Activated T-helper 2 cell treated with anti-CD3 and anti-CD28 coated beads, Interferon-gamma antibody, Interleukin-2, Interleukin-4, amounts not matched to agents 10 μg/mL and 5 μg/mL and 100 μg/mL, durations not matched to agents 14 hours and 24 hours and 36 hours (primary cell): ENCODE results near the gene RFC2. TPM values are rescaled to one million over a fixed set of nuclear protein-coding genes. Genes with fewer than 3 reads are reported as not detected.

Experiments
- DNase-seq: peaks from one replicate; pipeline ENCODE4 v3.0.0; 2021; ENCODE audit warnings: low spot score
- H3K27ac Mint-ChIP-seq: one replicate; pipeline ENCODE4 v1.8.0; 2021; ENCODE audit warnings: mixed read lengths
- H3K27me3 Mint-ChIP-seq: one replicate; pipeline ENCODE4 v1.8.0; 2021; ENCODE audit warnings: low read depth, mixed read lengths
- H3K36me3 Mint-ChIP-seq: one replicate; pipeline ENCODE4 v1.8.0; 2021; ENCODE audit warnings: low read depth, mixed read lengths
- H3K4me1 Mint-ChIP-seq: one replicate; pipeline ENCODE4 v1.8.0; 2021; ENCODE audit warnings: low read depth, mixed read lengths
- H3K4me3 Mint-ChIP-seq: one replicate; pipeline ENCODE4 v1.8.0; 2021; ENCODE audit warnings: low read depth, mild to moderate bottlenecking, moderate library complexity, mixed read lengths
- H3K9me3 Mint-ChIP-seq: one replicate; pipeline ENCODE4 v1.8.0; 2021; ENCODE audit warnings: mixed read lengths
- intact Hi-C: fragments of 100-400 bp; cut with micrococcal nuclease; formaldehyde crosslinking; loops from one replicate; pipeline ENCODE4 v1.15.1; 2023
- total RNA-seq: library from RNA; stranded (reverse); gene quantifications from 2 replicates; pipeline ENCODE4 v1.2.3, GENCODE V29; 2022

Gene RFC2
- total RNA-seq, 1 donor from 2014 or later = 85.2 TPM

DNA sequence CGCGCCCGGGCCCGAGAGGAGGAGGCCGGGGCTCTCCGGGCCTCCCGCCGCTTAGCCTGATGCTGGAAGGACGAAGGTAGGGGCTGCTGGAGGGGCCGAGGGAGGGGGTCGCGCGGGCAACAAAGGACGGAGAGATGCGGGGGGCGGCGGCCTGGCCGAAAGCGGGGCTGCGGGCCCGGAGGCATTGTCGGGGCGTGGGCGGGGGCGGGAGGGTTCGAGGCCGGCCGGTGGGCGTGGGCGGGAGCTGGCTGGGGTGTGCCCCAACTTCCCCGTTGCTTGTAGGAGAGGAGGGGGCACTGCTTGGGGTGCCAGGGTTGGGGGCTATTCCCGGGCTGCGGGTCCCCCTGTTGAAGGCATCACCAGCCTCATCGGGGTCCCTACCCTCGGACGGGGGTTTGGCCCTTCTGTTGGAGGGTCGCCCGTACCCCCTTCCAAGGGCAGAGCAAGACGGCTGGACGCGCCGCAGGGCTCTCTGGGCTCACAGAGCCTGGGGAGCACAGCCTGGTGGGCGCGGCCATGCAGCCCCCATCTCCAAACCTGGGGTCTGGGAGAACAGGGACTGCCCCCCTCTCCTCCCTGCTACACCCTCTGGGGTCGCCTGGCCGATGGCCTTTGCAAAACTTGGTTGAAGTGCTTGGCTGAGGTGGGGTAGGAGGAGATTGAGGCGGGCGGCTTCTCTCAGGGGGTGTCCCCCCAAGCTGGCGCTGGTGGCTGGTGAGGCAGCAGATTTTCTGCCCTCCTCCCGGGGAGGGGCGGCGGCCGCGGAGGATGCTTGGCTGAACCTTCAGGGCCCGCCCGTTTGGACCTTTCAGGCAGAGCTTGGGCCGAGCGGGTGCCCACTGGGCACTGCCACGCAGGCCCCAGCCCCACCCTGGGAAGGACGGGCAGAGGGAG is 35.7 kb upstream of the RFC2 start:
- intact Hi-C loops = loop anchor here (1.0 kb wide), 1 partner anchor 20 kb away; no protein-coding TSS in a partner anchor
- no peak overlapping the region for H3K27ac Mint-ChIP-seq

DNA sequence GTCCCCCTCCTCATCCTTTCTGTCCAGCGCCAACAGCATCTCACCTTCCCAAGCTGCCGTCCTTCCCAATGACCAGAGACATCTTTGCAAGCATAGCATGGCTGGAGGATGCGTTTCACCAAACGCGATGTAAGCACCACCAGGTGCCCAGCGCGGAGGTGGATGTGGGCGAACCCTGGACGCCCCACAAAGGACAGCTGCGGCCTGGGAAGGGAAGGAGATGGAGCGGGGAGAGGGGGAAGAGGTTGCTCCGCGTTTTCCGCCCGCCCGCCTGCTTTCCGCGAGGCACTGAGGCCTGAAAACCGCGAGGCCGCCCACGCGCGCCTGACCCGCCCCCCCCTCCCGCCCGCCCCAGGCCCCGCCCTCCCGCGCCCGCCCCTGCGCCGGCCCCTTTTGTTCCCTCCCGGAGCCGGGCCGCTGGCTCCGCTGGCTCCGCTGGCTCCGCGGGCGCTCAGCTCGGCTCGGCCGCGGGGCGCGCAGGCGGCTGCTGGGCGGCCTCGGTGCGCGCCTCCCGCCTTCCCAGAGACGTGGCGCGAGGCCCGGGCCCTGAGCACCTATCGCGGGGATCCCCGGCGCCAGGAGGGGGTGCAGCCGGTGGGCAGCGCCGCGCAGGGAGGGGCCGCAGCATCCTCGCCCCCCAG is 34.9 kb upstream of the RFC2 start, which contains the start of gene CLIP2:
CLIP2 (plus strand) TSS at position 390 of the 641 bp plus-strand sequence. CDS start 28,140 bp downstream, outside the sequence.
- Mint-ChIP-seq H3K9me3 (no peaks in the 10 kb centered on the region), H3K27me3 (peaks cover 37% of the 10 kb centered on the region), H3K27ac (no peak within 1 kb of the TSS), H3K4me1 (peaks cover 15% of the 10 kb centered on the region), H3K36me3 (no peaks in the 10 kb centered on the region), H3K4me3 (peak within 1 kb of the TSS; percentile 81)
- intact Hi-C loops = loop anchor here (1.0 kb wide), 1 partner anchor 19 kb away; no protein-coding TSS in a partner anchor
- peak; percentile 58 for DNase-seq

More for the DNA sequence above, 35.7 kb upstream of the RFC2 start:
- Mint-ChIP-seq H3K4me1 (peaks cover 15% of the 10 kb centered on the region), H3K4me3 (peak overlapping the region; percentile 33), H3K36me3 (no peaks in the 10 kb centered on the region), H3K9me3 (no peaks in the 10 kb centered on the region), H3K27me3 (peaks cover 36% of the 10 kb centered on the region)
- DNase-seq = no peak

DNA sequence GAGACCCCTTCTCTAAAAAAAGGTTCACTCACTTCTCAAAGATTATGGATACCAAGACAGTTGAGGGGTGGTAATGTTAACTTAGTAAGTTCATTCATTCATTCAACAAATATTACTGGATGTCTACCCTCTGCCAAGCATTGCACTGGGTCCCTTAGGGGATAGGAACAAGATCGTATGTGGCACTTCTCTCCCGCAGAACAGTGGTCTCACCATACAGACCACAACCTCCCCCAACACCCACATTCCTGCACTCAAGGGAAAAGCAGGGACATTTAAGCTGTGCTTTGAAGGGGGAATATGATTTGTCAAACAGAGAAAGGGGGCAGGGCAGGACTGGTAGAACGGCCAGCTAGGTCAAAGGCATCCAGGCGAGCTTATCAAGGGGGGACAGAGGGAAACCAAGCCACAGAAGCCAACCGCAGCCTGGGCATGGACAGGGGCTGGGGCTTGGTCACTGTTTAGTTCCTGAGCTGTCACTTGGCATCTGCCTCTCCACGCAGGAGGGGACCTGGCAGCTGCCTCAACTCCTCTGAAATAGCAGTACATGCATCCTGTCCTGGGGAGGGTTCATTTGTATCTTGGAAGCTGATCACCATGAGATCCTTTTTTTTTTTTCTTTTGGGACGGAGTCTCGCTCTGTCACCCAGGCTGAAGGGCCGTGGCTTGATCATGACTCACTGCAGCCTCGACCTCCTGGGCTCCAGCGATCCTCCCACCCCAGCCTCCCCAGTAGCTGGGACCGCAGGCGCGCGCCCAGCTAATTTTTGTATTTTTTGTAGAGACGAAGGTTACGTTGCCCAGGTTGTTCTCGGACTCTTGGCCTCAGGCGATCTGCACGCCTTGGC is 34.1 kb upstream of the RFC2 start:
- intact Hi-C loops = no loop called here
- Mint-ChIP-seq H3K4me3 (peak overlapping the region; percentile 81), H3K36me3 (no peaks in the 10 kb centered on the region), H3K27me3 (peaks cover 34% of the 10 kb centered on the region), H3K27ac (no peak overlapping the region), H3K4me1 (peaks cover 12% of the 10 kb centered on the region), H3K9me3 (no peaks in the 10 kb centered on the region)
- no peak for DNase-seq

DNA sequence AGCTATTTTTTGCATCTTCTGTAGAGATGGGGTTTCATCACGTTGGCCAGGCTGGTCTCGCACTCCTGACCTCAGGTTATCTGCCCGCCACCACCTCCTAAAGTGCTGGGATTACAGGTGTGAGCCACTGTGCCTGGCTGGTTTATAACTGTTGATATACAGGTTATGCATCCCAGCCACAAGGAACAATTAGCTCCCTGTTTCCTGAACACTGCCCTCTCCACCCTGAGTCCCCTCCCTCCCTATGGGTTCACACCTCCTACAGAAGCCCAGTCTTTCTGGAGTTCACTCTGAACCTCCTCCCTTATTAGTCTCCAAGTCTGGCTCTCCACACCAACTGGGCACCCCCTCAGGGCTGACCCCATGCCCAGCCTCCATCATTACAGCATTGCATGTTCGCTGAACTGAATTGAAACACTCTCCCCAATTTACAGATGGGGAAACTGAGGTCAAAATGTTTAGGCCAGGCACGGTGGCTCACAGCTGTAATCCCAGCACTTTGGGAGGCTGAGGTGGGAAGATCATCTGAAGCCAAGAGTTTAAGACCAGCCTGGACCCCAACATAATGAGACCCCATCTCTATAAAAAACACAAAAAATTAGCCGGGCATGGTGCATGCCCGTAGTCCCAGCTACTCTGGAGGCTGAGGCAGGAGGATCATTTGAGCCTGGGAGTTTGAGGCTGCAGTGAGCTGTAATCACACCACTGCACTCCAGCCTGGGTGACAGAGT is 33.3 kb upstream of the RFC2 start:
- H3K9me3 Mint-ChIP-seq = no peaks in the 10 kb centered on the region
- intact Hi-C loops = no loop called here
- no peak for DNase-seq
- H3K4me3 Mint-ChIP-seq = no peak overlapping the region
- H3K36me3 Mint-ChIP-seq = no peaks in the 10 kb centered on the region
- H3K27me3 Mint-ChIP-seq = peaks cover 29% of the 10 kb centered on the region
- H3K27ac Mint-ChIP-seq = no peak overlapping the region
- peaks cover 12% of the 10 kb centered on the region for H3K4me1 Mint-ChIP-seq

DNA sequence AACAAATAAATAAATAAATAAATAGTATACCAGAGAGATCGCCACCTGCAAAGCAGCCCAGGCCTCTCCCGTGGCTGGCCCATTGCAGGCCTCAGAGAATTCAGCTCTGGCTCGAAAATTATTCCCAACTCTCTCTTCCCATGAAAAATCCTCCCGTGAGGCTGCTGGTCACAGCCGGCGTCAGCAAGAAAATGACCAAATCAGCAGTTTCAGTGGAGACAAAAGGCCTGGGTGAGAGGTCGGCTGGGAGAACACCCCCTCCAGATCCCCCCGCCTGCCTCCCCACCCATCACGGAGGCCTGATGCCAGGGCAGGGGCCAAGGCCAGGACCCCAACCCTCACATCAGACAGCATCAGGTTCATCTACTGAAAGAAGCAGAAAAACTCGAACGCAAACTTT is 31.9 kb upstream of the RFC2 start:
- peaks cover 12% of the 10 kb centered on the region for H3K4me1 Mint-ChIP-seq
- H3K27ac Mint-ChIP-seq = no peak overlapping the region

DNA sequence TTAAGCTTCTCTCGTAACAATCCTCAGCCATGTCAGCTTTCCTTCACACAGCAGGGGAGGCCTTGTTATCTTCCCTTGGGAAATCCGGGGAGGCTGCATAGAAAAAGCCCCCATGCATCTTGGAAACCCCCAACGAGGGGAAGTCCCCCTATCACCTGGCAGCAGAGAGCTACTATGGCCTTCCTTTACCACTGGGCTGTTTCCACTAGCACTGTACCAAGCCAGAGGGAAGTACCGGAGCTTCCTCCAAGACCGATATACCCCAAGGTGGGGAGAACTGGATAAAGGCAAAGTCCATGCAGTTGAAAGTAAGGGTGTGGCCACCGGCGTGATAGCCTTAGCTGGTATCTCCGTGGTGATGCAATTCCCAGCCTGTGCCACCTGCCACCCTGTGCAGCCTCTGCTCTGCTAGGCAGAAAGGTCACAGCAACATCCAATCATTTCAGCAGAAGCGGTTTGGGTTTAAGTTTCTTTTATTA is 30.6 kb upstream of the RFC2 start:
- no peak for DNase-seq
- no peak overlapping the region for H3K4me3 Mint-ChIP-seq
- H3K36me3 Mint-ChIP-seq = no peaks in the 10 kb centered on the region
- no peaks in the 10 kb centered on the region for H3K9me3 Mint-ChIP-seq
- no peak overlapping the region for H3K27ac Mint-ChIP-seq
- H3K4me1 Mint-ChIP-seq = peaks cover 9% of the 10 kb centered on the region
- peaks cover 17% of the 10 kb centered on the region for H3K27me3 Mint-ChIP-seq
- intact Hi-C loops = no loop called here

More for the DNA sequence above, 31.9 kb upstream of the RFC2 start:
- intact Hi-C loops = no loop called here
- Mint-ChIP-seq H3K9me3 (no peaks in the 10 kb centered on the region), H3K4me3 (no peak overlapping the region), H3K27me3 (peaks cover 23% of the 10 kb centered on the region), H3K36me3 (no peaks in the 10 kb centered on the region)
- DNase-seq = no peak

DNA sequence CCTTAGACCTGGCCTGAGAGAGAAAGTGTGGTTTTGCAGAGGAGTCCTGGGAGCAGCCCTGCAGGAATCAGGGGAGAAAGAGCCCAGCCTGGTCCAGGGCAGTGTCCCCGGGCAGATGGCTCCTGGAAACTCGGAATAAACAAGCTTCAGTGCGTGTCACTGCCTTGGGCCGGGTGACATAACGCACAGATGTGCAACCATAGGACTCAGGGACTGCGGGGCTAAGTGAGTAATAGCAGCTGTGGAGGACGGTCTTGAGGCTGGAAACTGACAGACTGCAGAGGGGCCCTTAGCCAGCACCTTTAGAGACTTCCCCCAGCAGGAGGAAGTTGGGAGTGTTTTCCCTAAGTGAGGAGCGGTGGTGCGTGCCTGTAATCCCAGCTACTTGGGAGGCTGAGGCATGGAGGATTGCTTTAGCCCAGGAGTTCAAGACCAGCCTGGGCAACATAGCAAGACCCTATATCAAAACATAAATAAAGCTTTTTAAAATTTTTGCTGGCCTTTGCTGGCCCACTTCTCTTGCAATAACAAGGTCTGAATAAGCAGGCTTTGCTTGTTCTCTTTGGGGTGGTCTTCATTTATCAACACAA is 29.8 kb upstream of the RFC2 start:
- intact Hi-C loops = no loop called here
- H3K27ac Mint-ChIP-seq = no peak overlapping the region
- H3K4me1 Mint-ChIP-seq = peaks cover 12% of the 10 kb centered on the region
- H3K27me3 Mint-ChIP-seq = peaks cover 16% of the 10 kb centered on the region
- DNase-seq = no peak
- H3K9me3 Mint-ChIP-seq = no peaks in the 10 kb centered on the region
- H3K36me3 Mint-ChIP-seq = no peaks in the 10 kb centered on the region
- H3K4me3 Mint-ChIP-seq = no peak overlapping the region

DNA sequence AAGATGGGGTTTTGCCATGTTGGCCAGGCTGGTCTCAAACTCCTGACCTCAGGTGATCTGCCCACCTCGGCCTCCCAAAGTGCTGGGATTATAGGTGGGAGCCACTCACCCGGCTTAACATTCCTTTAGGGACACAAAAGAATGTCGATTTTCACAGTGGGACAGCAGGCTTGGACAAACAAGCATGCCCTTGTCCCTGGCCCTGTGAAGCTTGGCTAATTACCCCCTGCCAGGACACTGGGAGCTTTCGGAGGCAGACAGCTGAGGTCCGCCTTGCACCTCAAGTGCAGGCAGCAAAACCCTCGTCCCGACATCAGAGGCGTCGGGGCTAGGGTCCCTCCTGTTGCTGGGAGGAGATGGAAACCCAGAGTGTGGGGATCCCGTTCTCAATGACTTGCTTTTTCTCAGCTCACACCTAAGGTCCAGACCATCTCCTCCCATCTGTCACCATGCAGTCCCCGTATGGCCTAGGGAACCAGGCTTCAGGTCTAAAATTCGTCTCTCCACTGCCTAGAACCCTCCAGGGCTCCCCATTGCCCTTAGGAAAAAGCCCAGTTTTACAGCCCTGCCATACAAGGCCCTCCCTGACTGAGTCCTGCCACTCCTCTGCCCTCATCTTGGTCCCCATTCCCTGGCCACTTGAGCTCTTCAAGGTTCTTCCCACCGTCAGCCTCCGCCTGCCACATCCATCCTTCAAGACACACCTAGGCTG is 28.7 kb upstream of the RFC2 start:
- Mint-ChIP-seq H3K4me1 (peaks cover 5% of the 10 kb centered on the region), H3K4me3 (no peak overlapping the region), H3K9me3 (no peaks in the 10 kb centered on the region), H3K27ac (no peak overlapping the region), H3K36me3 (no peaks in the 10 kb centered on the region), H3K27me3 (peaks cover 8% of the 10 kb centered on the region)
- no peak for DNase-seq
- intact Hi-C loops = no loop called here

DNA sequence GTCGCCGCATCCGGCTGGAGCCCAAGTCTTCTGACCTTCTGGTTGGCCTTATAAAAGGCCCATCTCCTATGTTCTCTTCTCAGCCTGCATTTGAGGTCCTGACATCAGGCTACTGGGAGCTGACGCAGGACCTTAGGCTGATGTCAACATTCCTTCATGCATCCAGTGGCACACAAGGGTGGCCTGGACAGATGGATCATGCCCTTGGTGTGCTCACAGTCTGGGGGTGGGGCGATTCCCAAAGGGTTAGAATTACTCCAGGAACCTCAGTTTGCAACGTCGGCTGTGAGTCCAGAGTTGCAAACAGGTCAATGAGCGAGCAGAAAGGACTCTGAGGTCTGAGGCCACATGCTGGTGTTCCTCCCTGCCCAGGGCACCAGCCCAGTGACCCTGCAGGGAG is 26.8 kb upstream of the RFC2 start:
- Mint-ChIP-seq H3K27ac (no peak overlapping the region), H3K9me3 (no peaks in the 10 kb centered on the region), H3K27me3 (peaks cover 2% of the 10 kb centered on the region), H3K4me3 (no peak overlapping the region), H3K36me3 (no peaks in the 10 kb centered on the region), H3K4me1 (peaks cover 5% of the 10 kb centered on the region)
- DNase-seq = no peak
- intact Hi-C loops = no loop called here

DNA sequence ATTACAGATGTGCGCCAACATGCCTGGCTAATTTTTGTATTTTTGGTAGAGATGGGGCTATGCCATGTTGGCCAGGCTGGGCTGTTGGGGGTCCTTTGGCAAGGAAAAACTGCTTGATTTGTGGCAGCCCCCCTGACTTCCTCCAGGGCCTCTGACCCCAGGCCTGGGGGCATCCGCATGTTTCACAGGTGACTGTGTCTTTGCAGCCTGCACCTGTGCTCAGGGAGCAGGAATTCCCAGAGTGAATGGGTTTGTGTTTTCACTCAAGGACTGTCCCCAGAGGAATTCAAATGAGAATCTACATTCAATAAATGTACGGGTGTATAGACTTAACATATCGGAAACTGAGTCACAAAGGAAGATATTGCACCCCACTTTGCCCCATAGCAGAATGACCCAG is 23.4 kb upstream of the RFC2 start:
- no peaks in the 10 kb centered on the region for H3K9me3 Mint-ChIP-seq
- H3K4me3 Mint-ChIP-seq = no peak overlapping the region
- H3K27ac Mint-ChIP-seq = no peak overlapping the region
- intact Hi-C loops = no loop called here
- peaks cover 5% of the 10 kb centered on the region for H3K4me1 Mint-ChIP-seq
- no peaks in the 10 kb centered on the region for H3K36me3 Mint-ChIP-seq
- DNase-seq = no peak
- no peaks in the 10 kb centered on the region for H3K27me3 Mint-ChIP-seq

DNA sequence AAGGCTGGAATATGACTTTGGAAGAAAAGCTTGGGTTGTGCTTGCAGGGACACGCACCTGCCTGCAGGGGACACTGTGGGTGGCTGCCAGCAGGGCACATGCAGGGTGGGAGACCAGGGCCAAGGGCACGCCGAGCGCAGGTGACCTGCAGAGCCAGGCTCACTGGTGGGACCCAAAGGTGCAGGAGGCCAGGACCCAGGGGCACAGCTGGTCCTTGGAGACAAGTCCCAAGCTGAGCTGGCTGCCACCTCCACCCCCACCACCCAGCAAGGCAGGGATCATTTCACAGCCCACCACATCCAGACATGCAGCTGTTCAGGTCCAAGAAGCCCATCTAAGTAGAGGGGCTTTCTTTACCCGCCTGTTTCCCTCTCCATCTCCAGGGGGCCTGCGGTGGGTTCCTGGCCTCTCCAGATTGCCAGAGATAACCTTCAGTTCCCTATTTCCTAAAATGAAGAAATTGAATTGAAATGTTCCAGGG is 21.2 kb upstream of the RFC2 start:
- DNase-seq = no peak
- Mint-ChIP-seq H3K36me3 (no peaks in the 10 kb centered on the region), H3K4me3 (no peak overlapping the region), H3K27ac (no peak overlapping the region), H3K27me3 (no peaks in the 10 kb centered on the region), H3K4me1 (peaks cover 13% of the 10 kb centered on the region), H3K9me3 (no peaks in the 10 kb centered on the region)
- intact Hi-C loops = no loop called here
